HG03520 (cell line): Measurements from ENCODE around the gene STT3A.

ENCODE experiments used
- ATAC-seq: cut with Tn5 transposase; IDR thresholded peaks from one replicate; pipeline ENCODE4 v1.9.1; 2021; ENCODE audit warnings: mild to moderate bottlenecking, moderate library complexity; ENCODE audit not compliant: unreplicated experiment

The STT3A gene

GRCh38 chr11:125587480-125587879 is 5.2 kb upstream of the STT3A start:
- ATAC-seq, result no peak

GRCh38 chr11:125588505-125588904 is 4.1 kb upstream of the STT3A start:
- ATAC-seq, result no peak

- peak; percentile 12 for ATAC-seq
Observed at GRCh38 chr11:125591649-125592304, 875 bp upstream of the STT3A start.

- ATAC-seq, result no peak
Observed at GRCh38 chr11:125593114-125593820, 615 bp downstream of the STT3A start.

GRCh38 chr11:125594958-125595357 is 2.3 kb downstream of the STT3A start:
- no peak for ATAC-seq

- ATAC-seq, result no peak
Observed at GRCh38 chr11:125600663-125601062, 8.0 kb downstream of the STT3A start.

GRCh38 chr11:125603207-125603606 is 10.6 kb downstream of the STT3A start:
- ATAC-seq, result no peak

GRCh38 chr11:125605417-125605816 is 12.8 kb downstream of the STT3A start:
- ATAC-seq, result no peak

- no peak for ATAC-seq
Observed at GRCh38 chr11:125609545-125609944, 16.9 kb downstream of the STT3A start.

- no peak for ATAC-seq
Observed at GRCh38 chr11:125618383-125618782, 25.7 kb downstream of the STT3A start.

GRCh38 chr11:125621995-125622394 is 29.3 kb downstream of the STT3A start:
- no peak for ATAC-seq

- no peak for ATAC-seq
Observed at GRCh38 chr11:125623064-125623463, 30.4 kb downstream of the STT3A start.

GRCh38 chr11:125624756-125625213 is 32.1 kb downstream of the STT3A start, which contains the start of gene CHEK1:
Gene CHEK1 (plus strand): TSS chr11:125625163. CDS start chr11:125626769, 1,606 bp downstream.
- ATAC-seq, result no peak

GRCh38 chr11:125625225-125625629 is 32.6 kb downstream of the STT3A start:
- no peak for ATAC-seq

- peak; percentile 86 for ATAC-seq
Observed at GRCh38 chr11:125625630-125626287, 33.1 kb downstream of the STT3A start.

GRCh38 chr11:125626288-125626950 is 33.8 kb downstream of the STT3A start:
- peak; percentile 23 for ATAC-seq

GRCh38 chr11:125627236-125627910 is 34.7 kb downstream of the STT3A start:
- no peak for ATAC-seq

GRCh38 chr11:125637840-125638239 is 45.2 kb downstream of the STT3A start:
- no peak for ATAC-seq

- no peak for ATAC-seq
Observed at GRCh38 chr11:125638315-125638714, 45.7 kb downstream of the STT3A start.

GRCh38 chr11:125645871-125646270 is 53.2 kb downstream of the STT3A start:
- ATAC-seq, result no peak
